Activated B cell treated with CpG ODN at 0.5 μM for 24 hours (primary cell): Measurements from ENCODE around the gene INSC. TPM values are rescaled to one million over a fixed set of nuclear protein-coding genes. Genes with fewer than 3 reads are reported as not detected.
A peak's percentile ranks its signal among the peaks of the same experiment; 100 is the strongest.

Source experiments
- ATAC-seq: fragments of 200-7000 bp; cut with Tn5 transposase; one replicate; pipeline ENCODE4 v1.10.0; 2021; ENCODE audit warnings: low read depth, mild to moderate bottlenecking, moderate library complexity
- CTCF ChIA-PET: fragments of 350-600 bp; sonication (Branson Sonifier 250); formaldehyde crosslinking; loops from one replicate; lab custom pipeline; 2021; ENCODE audit warnings: antibody characterized with exemption; lab: Charles Lee
- POLR2A ChIA-PET: fragments of 350-600 bp; sonication (Branson Sonifier 250); formaldehyde crosslinking; loops from one replicate; lab custom pipeline; 2021; ENCODE audit warnings: antibody characterized with exemption; lab: Charles Lee
- DNase-seq: peaks from one replicate; pipeline ENCODE4 v3.0.0; 2022
- H3K27ac Mint-ChIP-seq: one replicate; pipeline ENCODE4 v1.8.0; 2020; ENCODE audit warnings: mixed read lengths
- H3K27me3 Mint-ChIP-seq: one replicate; pipeline ENCODE4 v1.8.0; 2021; ENCODE audit warnings: mixed read lengths
- H3K36me3 Mint-ChIP-seq: one replicate; pipeline ENCODE4 v1.8.0; 2021; ENCODE audit warnings: low read depth, mixed read lengths
- H3K4me1 Mint-ChIP-seq: one replicate; pipeline ENCODE4 v1.8.0; 2021; ENCODE audit warnings: mixed read lengths
- H3K4me3 Mint-ChIP-seq: one replicate; pipeline ENCODE4 v1.8.0; 2020; ENCODE audit warnings: mild to moderate bottlenecking, mixed read lengths
- H3K9me3 Mint-ChIP-seq: one replicate; pipeline ENCODE4 v1.8.0; 2020; ENCODE audit warnings: mixed read lengths
- CTCF ChIP-seq: fragments of 200-600 bp; IDR thresholded peaks from one replicate; pipeline ENCODE4 v1.8.0; 2022; ENCODE audit warnings: antibody characterized with exemption, mild to moderate bottlenecking
- intact Hi-C: fragments of 100-400 bp; cut with micrococcal nuclease; formaldehyde crosslinking; loops from one replicate; pipeline ENCODE4 v1.15.1; 2024
- total RNA-seq: library from RNA; stranded (reverse); gene quantifications from 2 replicates; pipeline ENCODE4 v1.2.3, GENCODE V29; 2022

The INSC gene
- total RNA-seq, 1 donor from 2014 or later, result not detected

GRCh38 chr11:15148169-15148568, 33.4 kb downstream of the INSC start:
- intact Hi-C loops, result no loop called here
- no peak for TF ChIP-seq CTCF
- Mint-ChIP-seq H3K4me1 (peaks cover 25% of the 10 kb centered on the region), H3K9me3 (no peaks in the 10 kb centered on the region), H3K27ac (no peak overlapping the region), H3K4me3 (no peak overlapping the region), H3K27me3 (no peaks in the 10 kb centered on the region), H3K36me3 (no peaks in the 10 kb centered on the region)
- CTCF ChIA-PET, result no interaction called here
- DNase-seq (no peak), ATAC-seq (no peak)
- POLR2A ChIA-PET, result no interaction called here

- no peaks in the 10 kb centered on the region for H3K9me3 Mint-ChIP-seq
Observed at GRCh38 chr11:15149050-15149449, 34.3 kb downstream of the INSC start.

GRCh38 chr11:15150507-15150906, 35.8 kb downstream of the INSC start:
- Mint-ChIP-seq H3K27ac (no peak overlapping the region), H3K36me3 (no peaks in the 10 kb centered on the region), H3K27me3 (no peaks in the 10 kb centered on the region), H3K4me1 (peaks cover 25% of the 10 kb centered on the region), H3K9me3 (no peaks in the 10 kb centered on the region), H3K4me3 (peak overlapping the region; percentile 59)
- peak; percentile 50 for ATAC-seq
- intact Hi-C loops, result no loop called here
- TF ChIP-seq CTCF, result no peak
- no peak for DNase-seq
- ChIA-PET CTCF (no interaction called here), POLR2A (interaction anchor here (1.8 kb wide), 1 partner anchor 37 kb away, joined by 7 read pairs; no protein-coding TSS in a partner anchor)

More at GRCh38 chr11:15149050-15149449, 34.3 kb downstream of the INSC start:
- peaks cover 25% of the 10 kb centered on the region for H3K4me1 Mint-ChIP-seq
- H3K4me3 Mint-ChIP-seq, result no peak overlapping the region
- POLR2A ChIA-PET, result no interaction called here
- intact Hi-C loops, result no loop called here
- TF ChIP-seq CTCF, result no peak
- H3K27me3 Mint-ChIP-seq, result no peaks in the 10 kb centered on the region
- CTCF ChIA-PET, result no interaction called here
- no peaks in the 10 kb centered on the region for H3K36me3 Mint-ChIP-seq
- ATAC-seq, result no peak
- H3K27ac Mint-ChIP-seq, result no peak overlapping the region
- DNase-seq, result no peak

- Mint-ChIP-seq H3K4me1 (peaks cover 25% of the 10 kb centered on the region), H3K9me3 (no peaks in the 10 kb centered on the region), H3K27ac (no peak overlapping the region), H3K27me3 (no peaks in the 10 kb centered on the region), H3K36me3 (no peaks in the 10 kb centered on the region), H3K4me3 (no peak overlapping the region)
- TF ChIP-seq CTCF, result no peak
- intact Hi-C loops, result no loop called here
- CTCF ChIA-PET, result interaction anchor here (1.1 to 2.4 kb wide), 2 partner anchors 14 to 52 kb away, joined by 3 to 7 read pairs; no protein-coding TSS in a partner anchor
- no peak for ATAC-seq
- no peak for DNase-seq
- POLR2A ChIA-PET, result no interaction called here
Observed at GRCh38 chr11:15153231-15153630, 38.5 kb downstream of the INSC start.

- Mint-ChIP-seq H3K4me3 (no peak overlapping the region), H3K4me1 (no peaks in the 10 kb centered on the region), H3K9me3 (no peaks in the 10 kb centered on the region), H3K36me3 (no peaks in the 10 kb centered on the region), H3K27me3 (no peaks in the 10 kb centered on the region), H3K27ac (no peak overlapping the region)
- ATAC-seq, result no peak
- intact Hi-C loops, result no loop called here
- DNase-seq, result no peak
- POLR2A ChIA-PET, result no interaction called here
- TF ChIP-seq CTCF, result no peak
- CTCF ChIA-PET, result interaction anchor here (0.7 to 5.6 kb wide), 2 partner anchors 56 to 249 kb away, joined by 3 to 67 read pairs; no protein-coding TSS in a partner anchor
Observed at GRCh38 chr11:15157181-15157580, 42.5 kb downstream of the INSC start.
